ENCODE measurements around the gene GLUL. TPM values are rescaled to one million over a fixed set of nuclear protein-coding genes. Genes with fewer than 3 reads are reported as not detected.

GLUL gene
- 1,000 to 10,000 TPM; 1,065 to 6,550 (median 3,246) TPM for polyA plus RNA-seq

- peak within 1 kb of the TSS; percentile 77 for H3K27ac ChIP-seq (ENCODE audit: low read depth, low read length)
- WGBS, 3 donors = 1% methylated on average over 46 to 70 of the region's 70 CpGs
Observed at GRCh38 chr1:182391362-182392049, at the start of gene GLUL. Gene GLUL, minus strand, starts transcription at chr1:182391790. Its CDS starts 3,053 bp downstream, at chr1:182388737.

- no peak overlapping the region for H3K27ac ChIP-seq (ENCODE audit: low read depth, low read length)
- WGBS, 3 donors = 90 to 95% (median 92%) methylated on average over 1 of the region's 1 CpG
Observed at GRCh38 chr1:182438326-182438725, 46.7 kb upstream of the GLUL start.

GRCh38 chr1:182433580-182433979, 42.0 kb upstream of the GLUL start:
- WGBS, 3 donors = 92 to 100% (median 100%) methylated on average over 1 of the region's 1 CpG

GRCh38 chr1:182431278-182431677, 39.7 kb upstream of the GLUL start:
- 85 to 94% (median 90%) methylated on average over 7 of the region's 7 CpGs for WGBS, 3 donors
- H3K27ac ChIP-seq (ENCODE audit: low read depth, low read length) = no peak overlapping the region

More at GRCh38 chr1:182433580-182433979, 42.0 kb upstream of the GLUL start:
- H3K27ac ChIP-seq (ENCODE audit: low read depth, low read length) = no peak overlapping the region

- WGBS, 3 donors = 58 to 78% (median 66%) methylated on average over 11 of the region's 11 CpGs
Observed at GRCh38 chr1:182430263-182431068, 38.9 kb upstream of the GLUL start.

GRCh38 chr1:182428043-182428442, 36.5 kb upstream of the GLUL start:
- no peak overlapping the region for H3K27ac ChIP-seq (ENCODE audit: low read depth, low read length)
- WGBS, 3 donors = 85 to 90% (median 87%) methylated on average over 2 of the region's 2 CpGs

More at GRCh38 chr1:182430263-182431068, 38.9 kb upstream of the GLUL start:
- no peak overlapping the region for H3K27ac ChIP-seq (ENCODE audit: low read depth, low read length)

- no peak overlapping the region for H3K27ac ChIP-seq (ENCODE audit: low read depth, low read length)
- 77 to 90% (median 81%) methylated on average over 7 of the region's 7 CpGs for WGBS, 3 donors
Observed at GRCh38 chr1:182426442-182427430, 35.1 kb upstream of the GLUL start.

GRCh38 chr1:182415789-182416188, 24.2 kb upstream of the GLUL start:
- H3K27ac ChIP-seq (ENCODE audit: low read depth, low read length) = no peak overlapping the region
- 66 to 75% (median 69%) methylated on average over 1 of the region's 1 CpG for WGBS, 3 donors

GRCh38 chr1:182413969-182414368, 22.4 kb upstream of the GLUL start:
- H3K27ac ChIP-seq (ENCODE audit: low read depth, low read length) = no peak overlapping the region
- 91 to 93% (median 93%) methylated on average over 6 of the region's 6 CpGs for WGBS, 3 donors

GRCh38 chr1:182413486-182413885, 21.9 kb upstream of the GLUL start:
- H3K27ac ChIP-seq (ENCODE audit: low read depth, low read length) = no peak overlapping the region
- WGBS, 3 donors = 79 to 87% (median 85%) methylated on average over 3 of the region's 3 CpGs

- 33 to 47% (median 34%) methylated on average over 1 of the region's 1 CpG for WGBS, 3 donors
Observed at GRCh38 chr1:182410620-182411273, 19.2 kb upstream of the GLUL start.

GRCh38 chr1:182410138-182410537, 18.5 kb upstream of the GLUL start:
- WGBS, 3 donors = 69 to 72% (median 69%) methylated on average over 4 of the region's 4 CpGs
- H3K27ac ChIP-seq (ENCODE audit: low read depth, low read length) = no peak overlapping the region

More at GRCh38 chr1:182410620-182411273, 19.2 kb upstream of the GLUL start:
- H3K27ac ChIP-seq (ENCODE audit: low read depth, low read length) = no peak overlapping the region

- WGBS, 3 donors = 52 to 76% (median 69%) methylated on average over 3 of the region's 3 CpGs
- H3K27ac ChIP-seq (ENCODE audit: low read depth, low read length) = no peak overlapping the region
Observed at GRCh38 chr1:182408435-182409075, 17.0 kb upstream of the GLUL start.

GRCh38 chr1:182407724-182408123, 16.1 kb upstream of the GLUL start:
- 50 to 66% (median 63%) methylated on average over 3 of the region's 3 CpGs for WGBS, 3 donors
- H3K27ac ChIP-seq (ENCODE audit: low read depth, low read length) = no peak overlapping the region

- 62 to 71% (median 67%) methylated on average over 1 of the region's 1 CpG for WGBS, 3 donors
- H3K27ac ChIP-seq (ENCODE audit: low read depth, low read length) = no peak overlapping the region
Observed at GRCh38 chr1:182406012-182406411, 14.4 kb upstream of the GLUL start.

GRCh38 chr1:182405578-182405977, 14.0 kb upstream of the GLUL start:
- WGBS, 3 donors = 93 to 100% (median 97%) methylated on average over 1 of the region's 1 CpG
- no peak overlapping the region for H3K27ac ChIP-seq (ENCODE audit: low read depth, low read length)

GRCh38 chr1:182404781-182405180, 13.2 kb upstream of the GLUL start:
- 59 to 75% (median 60%) methylated on average over 1 of the region's 1 CpG for WGBS, 3 donors
- no peak overlapping the region for H3K27ac ChIP-seq (ENCODE audit: low read depth, low read length)
